ENCODE data around the gene C1orf74.

The C1orf74 gene

DNA sequence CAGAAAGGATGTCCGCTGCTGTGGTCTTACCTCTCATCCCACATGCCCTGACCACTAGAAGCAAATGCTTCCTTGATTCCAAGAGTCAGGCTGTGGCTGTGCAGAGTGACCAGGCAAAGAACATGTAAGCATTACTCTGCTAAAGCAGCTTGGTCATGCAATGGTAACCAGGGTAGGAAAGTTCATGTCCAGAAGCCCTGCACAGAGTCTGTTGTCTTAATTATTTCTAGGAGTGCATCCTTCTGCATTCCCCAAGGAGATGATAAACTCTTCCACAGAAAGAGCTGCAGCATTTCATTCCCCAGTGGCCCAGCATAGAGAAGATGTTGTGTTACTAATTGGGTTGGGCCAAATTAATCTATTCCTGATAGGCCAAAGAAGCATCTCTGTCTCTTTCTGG, 33.3 kb upstream of the C1orf74 start:
- no peak overlapping the region for H3K4me3 ChIP-seq (ENCODE audit: low read depth, low read length)
- H3K36me3 ChIP-seq (ENCODE audit: control insufficient read depth, insufficient read depth, low read length): no peaks in the 10 kb centered on the region
- peaks cover 12% of the 10 kb centered on the region for H3K27me3 ChIP-seq (ENCODE audit: control insufficient read depth, insufficient read depth, low read length)

DNA sequence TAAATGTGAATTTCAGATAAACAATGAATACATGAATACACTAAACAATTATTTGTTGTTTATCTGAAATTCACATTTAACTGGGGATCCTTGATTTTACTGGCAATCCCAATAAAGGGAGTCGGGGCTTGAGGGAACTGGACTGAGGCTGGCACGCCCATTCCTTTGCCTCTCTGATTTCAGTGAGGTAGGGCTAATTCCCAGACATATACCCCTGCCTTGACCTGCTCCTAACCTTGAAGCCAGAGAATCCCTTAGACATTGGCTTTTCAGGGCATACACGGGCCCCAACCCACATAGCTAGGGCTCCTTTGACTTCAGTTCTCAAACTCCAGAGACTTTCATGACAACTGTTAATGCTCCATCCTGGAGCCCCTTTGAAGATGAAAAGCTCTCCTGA, 32.6 kb upstream of the C1orf74 start:
- no peaks in the 10 kb centered on the region for H3K4me1 ChIP-seq (ENCODE audit: control insufficient read depth, insufficient read depth, low read length)
- no peaks in the 10 kb centered on the region for H3K36me3 ChIP-seq (ENCODE audit: control insufficient read depth, insufficient read depth, low read length)
- H3K4me3 ChIP-seq (ENCODE audit: low read depth, low read length): no peak overlapping the region
- H3K9me3 ChIP-seq (ENCODE audit: control insufficient read depth, insufficient read depth, low read length): no peaks in the 10 kb centered on the region
- H3K9ac ChIP-seq (ENCODE audit: low read depth, low read length): no peak overlapping the region
- peaks cover 8% of the 10 kb centered on the region for H3K27me3 ChIP-seq (ENCODE audit: control insufficient read depth, insufficient read depth, low read length)

More for the DNA sequence above, 33.3 kb upstream of the C1orf74 start:
- no peaks in the 10 kb centered on the region for H3K9me3 ChIP-seq (ENCODE audit: control insufficient read depth, insufficient read depth, low read length)
- H3K4me1 ChIP-seq (ENCODE audit: control insufficient read depth, insufficient read depth, low read length): no peaks in the 10 kb centered on the region
- no peak overlapping the region for H3K9ac ChIP-seq (ENCODE audit: low read depth, low read length)

DNA sequence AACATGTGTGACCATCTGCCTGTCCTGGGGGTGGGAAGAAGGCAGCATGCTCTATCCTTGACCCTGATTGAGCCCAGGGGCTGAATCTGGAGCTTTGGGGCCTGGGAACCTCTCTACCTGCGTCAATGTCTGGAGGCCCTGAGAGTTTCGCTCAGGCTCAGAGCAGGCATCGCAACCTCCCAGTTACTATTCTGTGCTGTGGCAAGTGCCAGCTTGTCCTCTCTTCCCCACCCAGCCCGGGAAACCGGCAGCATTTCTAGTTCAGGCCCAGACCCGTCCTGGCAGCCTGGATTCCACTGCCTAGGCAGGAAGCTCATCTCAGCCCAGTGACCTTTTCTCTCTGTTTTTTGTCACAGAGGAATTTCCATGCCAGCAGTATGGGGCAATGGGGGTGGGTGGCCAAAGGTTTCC, 31.6 kb upstream of the C1orf74 start:
- H3K9me3 ChIP-seq (ENCODE audit: control insufficient read depth, insufficient read depth, low read length): no peaks in the 10 kb centered on the region
- H3K27me3 ChIP-seq (ENCODE audit: control insufficient read depth, insufficient read depth, low read length): peaks cover 8% of the 10 kb centered on the region
- no peaks in the 10 kb centered on the region for H3K36me3 ChIP-seq (ENCODE audit: control insufficient read depth, insufficient read depth, low read length)
- H3K4me1 ChIP-seq (ENCODE audit: control insufficient read depth, insufficient read depth, low read length): no peaks in the 10 kb centered on the region
- no peak overlapping the region for H3K9ac ChIP-seq (ENCODE audit: low read depth, low read length)
- H3K4me3 ChIP-seq (ENCODE audit: low read depth, low read length): no peak overlapping the region

DNA sequence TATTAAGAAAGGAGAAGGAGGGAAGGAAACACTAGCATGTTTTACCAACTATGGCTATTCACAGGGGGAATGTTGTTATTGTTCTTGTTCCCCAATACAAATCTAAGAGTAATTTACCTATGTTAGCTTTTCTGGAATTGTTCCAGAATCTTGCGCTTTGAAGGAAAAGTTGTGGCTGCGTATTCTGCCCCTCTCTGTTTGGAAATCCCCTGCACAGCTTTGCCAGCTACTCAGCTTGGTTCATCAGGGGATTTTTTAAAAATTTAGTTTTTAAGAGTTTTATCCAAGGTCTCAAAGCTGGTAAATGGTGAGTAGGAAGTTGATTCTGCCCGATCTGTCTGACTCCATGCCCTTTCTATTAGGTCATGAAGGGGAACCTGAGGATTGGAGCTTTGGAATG, 31.1 kb upstream of the C1orf74 start:
- Histone ChIP-seq H3K4me3 (ENCODE audit: low read depth, low read length) (no peak overlapping the region), H3K9me3 (ENCODE audit: control insufficient read depth, insufficient read depth, low read length) (no peaks in the 10 kb centered on the region), H3K9ac (ENCODE audit: low read depth, low read length) (no peak overlapping the region), H3K27me3 (ENCODE audit: control insufficient read depth, insufficient read depth, low read length) (peaks cover 8% of the 10 kb centered on the region), H3K36me3 (ENCODE audit: control insufficient read depth, insufficient read depth, low read length) (no peaks in the 10 kb centered on the region), H3K4me1 (ENCODE audit: control insufficient read depth, insufficient read depth, low read length) (no peaks in the 10 kb centered on the region)

DNA sequence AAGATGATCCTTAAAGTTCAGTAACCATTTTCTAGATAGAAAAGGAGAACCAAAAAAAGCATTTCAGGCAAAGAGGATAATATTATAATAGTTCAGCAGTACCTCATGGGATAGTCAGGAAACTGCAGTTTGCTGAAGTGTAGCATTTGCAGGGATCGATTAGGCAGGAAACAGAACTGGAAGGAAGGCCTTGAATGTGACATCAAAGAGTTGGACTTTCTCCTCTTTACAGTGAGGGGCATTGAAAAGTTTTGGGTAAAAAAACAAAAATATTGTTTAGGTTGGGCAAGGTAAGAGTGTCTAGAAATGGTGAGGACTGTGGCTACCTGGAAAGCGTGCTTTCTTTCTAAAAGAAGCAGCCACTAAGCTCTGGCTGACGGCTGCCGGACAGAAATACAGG, 29.5 kb upstream of the C1orf74 start:
- H3K4me1 ChIP-seq (ENCODE audit: control insufficient read depth, insufficient read depth, low read length): no peaks in the 10 kb centered on the region
- H3K27me3 ChIP-seq (ENCODE audit: control insufficient read depth, insufficient read depth, low read length): peaks cover 8% of the 10 kb centered on the region
- no peak overlapping the region for H3K9ac ChIP-seq (ENCODE audit: low read depth, low read length)
- H3K4me3 ChIP-seq (ENCODE audit: low read depth, low read length): no peak overlapping the region
- H3K36me3 ChIP-seq (ENCODE audit: control insufficient read depth, insufficient read depth, low read length): no peaks in the 10 kb centered on the region
- no peaks in the 10 kb centered on the region for H3K9me3 ChIP-seq (ENCODE audit: control insufficient read depth, insufficient read depth, low read length)

DNA sequence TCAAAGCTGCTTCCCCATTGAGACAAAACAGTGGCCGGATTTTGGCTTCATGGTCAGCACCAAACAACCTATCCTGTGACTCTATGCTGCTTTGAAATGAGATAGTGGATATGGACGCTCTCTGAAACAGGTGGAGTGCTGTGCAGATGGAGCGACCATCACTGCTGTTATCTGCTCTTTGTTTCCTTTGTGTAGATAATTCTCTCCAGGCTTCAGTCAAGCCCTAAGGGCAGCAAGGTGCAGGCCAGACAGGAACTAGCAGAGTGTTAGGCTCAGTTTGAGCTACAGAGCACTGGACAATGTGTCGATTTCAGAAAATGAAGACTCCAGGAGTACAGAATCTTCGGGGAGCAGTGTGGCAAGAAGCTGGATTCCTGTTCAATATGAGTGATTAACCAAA, 26.4 kb upstream of the C1orf74 start:
- peaks cover 3% of the 10 kb centered on the region for H3K27me3 ChIP-seq (ENCODE audit: control insufficient read depth, insufficient read depth, low read length)
- H3K9ac ChIP-seq (ENCODE audit: low read depth, low read length): no peak overlapping the region
- H3K36me3 ChIP-seq (ENCODE audit: control insufficient read depth, insufficient read depth, low read length): no peaks in the 10 kb centered on the region
- peaks cover 5% of the 10 kb centered on the region for H3K4me1 ChIP-seq (ENCODE audit: control insufficient read depth, insufficient read depth, low read length)
- no peaks in the 10 kb centered on the region for H3K9me3 ChIP-seq (ENCODE audit: control insufficient read depth, insufficient read depth, low read length)
- H3K4me3 ChIP-seq (ENCODE audit: low read depth, low read length): no peak overlapping the region

DNA sequence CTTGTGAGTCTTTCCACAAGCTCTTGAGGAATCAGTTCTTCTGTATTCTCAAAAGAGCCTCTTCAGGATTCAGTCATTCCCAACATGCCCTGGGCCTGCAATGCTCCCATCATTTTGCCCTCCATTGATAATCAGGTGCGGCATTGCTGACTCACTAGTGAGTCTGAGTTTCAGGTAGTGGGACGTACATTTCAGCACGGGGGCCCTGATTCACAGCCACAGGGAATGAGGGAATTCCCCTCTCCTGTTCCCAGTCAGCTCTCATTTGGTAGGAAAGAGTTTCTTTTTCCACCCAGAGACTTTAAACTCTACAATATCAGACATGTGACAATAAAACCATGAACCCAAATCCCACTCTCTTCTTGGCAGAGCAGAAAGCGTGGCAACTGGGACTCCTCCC, 25.3 kb upstream of the C1orf74 start:
- Histone ChIP-seq H3K27me3 (ENCODE audit: control insufficient read depth, insufficient read depth, low read length) (peaks cover 8% of the 10 kb centered on the region), H3K4me1 (ENCODE audit: control insufficient read depth, insufficient read depth, low read length) (peaks cover 5% of the 10 kb centered on the region), H3K36me3 (ENCODE audit: control insufficient read depth, insufficient read depth, low read length) (no peaks in the 10 kb centered on the region), H3K9me3 (ENCODE audit: control insufficient read depth, insufficient read depth, low read length) (no peaks in the 10 kb centered on the region), H3K9ac (ENCODE audit: low read depth, low read length) (no peak overlapping the region), H3K4me3 (ENCODE audit: low read depth, low read length) (no peak overlapping the region)

DNA sequence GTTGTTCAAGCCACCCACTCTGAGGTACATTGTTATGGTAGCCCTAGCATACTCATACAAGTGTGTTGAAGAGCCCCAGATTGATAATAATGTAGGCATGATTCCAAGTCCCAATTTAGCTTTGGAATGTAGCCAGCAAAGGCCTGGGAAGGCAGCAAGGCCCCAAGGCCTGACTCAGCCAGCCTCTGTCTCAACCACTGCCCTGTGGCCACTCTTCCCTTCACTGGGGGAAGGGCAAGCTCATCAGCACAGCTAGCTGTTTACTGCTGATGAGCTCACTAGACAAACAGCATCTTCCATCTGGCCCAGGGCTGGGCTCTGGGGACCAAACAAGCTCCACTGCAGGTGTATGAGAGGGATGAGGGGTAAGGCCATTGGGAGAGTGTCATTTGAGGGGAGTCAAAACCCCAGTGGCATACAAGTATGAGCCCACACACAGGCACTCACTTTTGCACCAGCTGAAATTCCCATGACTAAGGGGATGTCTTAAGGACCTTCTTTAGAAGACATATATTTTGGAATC, 23.8 kb upstream of the C1orf74 start:
- peaks cover 5% of the 10 kb centered on the region for H3K4me1 ChIP-seq (ENCODE audit: control insufficient read depth, insufficient read depth, low read length)
- H3K9me3 ChIP-seq (ENCODE audit: control insufficient read depth, insufficient read depth, low read length): no peaks in the 10 kb centered on the region
- H3K36me3 ChIP-seq (ENCODE audit: control insufficient read depth, insufficient read depth, low read length): no peaks in the 10 kb centered on the region
- peaks cover 12% of the 10 kb centered on the region for H3K27me3 ChIP-seq (ENCODE audit: control insufficient read depth, insufficient read depth, low read length)
- H3K9ac ChIP-seq (ENCODE audit: low read depth, low read length): no peak overlapping the region
- H3K4me3 ChIP-seq (ENCODE audit: low read depth, low read length): no peak overlapping the region

DNA sequence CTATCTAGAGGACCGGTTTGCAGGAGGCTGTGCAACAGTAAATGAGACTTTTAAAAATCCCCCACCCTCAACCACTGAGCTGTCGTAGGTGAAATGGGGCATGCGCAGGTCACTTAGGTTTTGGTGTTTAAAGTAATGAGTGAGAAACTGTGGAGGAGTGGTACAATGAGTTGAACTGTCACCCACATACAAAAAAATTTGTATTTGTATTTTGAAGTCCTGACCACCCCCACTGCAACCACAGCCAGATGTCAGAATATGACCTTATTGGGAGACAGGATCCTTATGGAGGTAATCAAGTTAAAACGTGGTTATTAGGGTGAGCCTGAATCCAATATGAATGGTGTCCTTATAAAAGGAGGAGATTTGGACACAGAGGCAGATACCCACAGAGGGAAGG, 23.1 kb upstream of the C1orf74 start:
- Histone ChIP-seq H3K27me3 (ENCODE audit: control insufficient read depth, insufficient read depth, low read length) (peaks cover 12% of the 10 kb centered on the region), H3K9ac (ENCODE audit: low read depth, low read length) (no peak overlapping the region), H3K9me3 (ENCODE audit: control insufficient read depth, insufficient read depth, low read length) (no peaks in the 10 kb centered on the region), H3K36me3 (ENCODE audit: control insufficient read depth, insufficient read depth, low read length) (no peaks in the 10 kb centered on the region), H3K4me1 (ENCODE audit: control insufficient read depth, insufficient read depth, low read length) (peaks cover 5% of the 10 kb centered on the region), H3K4me3 (ENCODE audit: low read depth, low read length) (no peak overlapping the region)

DNA sequence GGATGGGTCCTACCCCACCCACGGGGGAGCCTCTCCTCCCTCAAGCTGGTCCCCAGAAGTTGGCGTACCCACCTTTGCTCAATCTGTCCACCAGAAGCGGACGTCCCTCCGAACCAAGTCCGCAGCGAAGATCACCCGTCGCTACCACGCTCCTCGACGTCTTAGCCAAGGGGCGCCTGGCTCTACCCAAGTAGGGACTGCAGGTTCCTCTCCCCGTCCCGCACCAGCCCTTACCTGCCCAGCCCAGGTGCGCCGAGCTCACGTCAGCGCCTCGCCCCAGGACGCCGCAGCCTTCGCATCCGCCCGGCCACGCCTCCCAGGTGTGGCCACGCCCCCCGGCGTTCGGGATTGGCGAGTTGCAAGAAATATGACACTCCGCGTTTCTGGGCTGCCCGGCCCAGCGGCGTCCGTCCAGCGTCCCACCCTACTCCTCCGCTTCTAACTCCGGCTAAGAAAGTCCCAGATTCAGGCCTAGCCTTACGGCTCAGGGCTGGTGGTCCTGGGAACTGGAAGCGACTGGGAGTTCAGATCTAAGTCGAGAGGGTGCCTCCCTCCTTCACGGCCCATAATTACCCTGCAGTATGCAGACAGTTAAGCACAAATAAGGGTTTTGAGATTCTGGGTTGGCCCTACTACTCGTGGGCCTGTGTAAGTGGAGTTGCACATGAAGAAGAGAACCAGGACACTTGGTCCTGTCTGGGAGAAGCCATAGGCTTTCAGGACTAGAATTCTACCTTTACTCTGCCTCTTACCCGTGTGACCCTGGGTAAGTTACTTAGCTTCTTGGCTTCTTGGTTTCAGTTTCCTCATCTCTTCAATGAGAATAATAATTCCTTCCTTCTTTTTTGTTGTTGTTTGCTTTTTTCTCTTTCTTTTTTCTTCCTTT, 21.8 kb upstream of the C1orf74 start, which contains the start of gene IRF6:
Gene IRF6 (minus strand): TSS at position 268 of the 886 bp plus-strand sequence. CDS start 4,729 bp downstream, outside the sequence.
- Histone ChIP-seq H3K4me3 (ENCODE audit: low read depth, low read length) (peak within 1 kb of the TSS; percentile 98), H3K9me3 (ENCODE audit: control insufficient read depth, insufficient read depth, low read length) (no peaks in the 10 kb centered on the region), H3K36me3 (ENCODE audit: control insufficient read depth, insufficient read depth, low read length) (no peaks in the 10 kb centered on the region), H3K9ac (ENCODE audit: low read depth, low read length) (peak within 1 kb of the TSS; percentile 84), H3K27me3 (ENCODE audit: control insufficient read depth, insufficient read depth, low read length) (peaks cover 12% of the 10 kb centered on the region), H3K4me1 (ENCODE audit: control insufficient read depth, insufficient read depth, low read length) (peaks cover 5% of the 10 kb centered on the region)

DNA sequence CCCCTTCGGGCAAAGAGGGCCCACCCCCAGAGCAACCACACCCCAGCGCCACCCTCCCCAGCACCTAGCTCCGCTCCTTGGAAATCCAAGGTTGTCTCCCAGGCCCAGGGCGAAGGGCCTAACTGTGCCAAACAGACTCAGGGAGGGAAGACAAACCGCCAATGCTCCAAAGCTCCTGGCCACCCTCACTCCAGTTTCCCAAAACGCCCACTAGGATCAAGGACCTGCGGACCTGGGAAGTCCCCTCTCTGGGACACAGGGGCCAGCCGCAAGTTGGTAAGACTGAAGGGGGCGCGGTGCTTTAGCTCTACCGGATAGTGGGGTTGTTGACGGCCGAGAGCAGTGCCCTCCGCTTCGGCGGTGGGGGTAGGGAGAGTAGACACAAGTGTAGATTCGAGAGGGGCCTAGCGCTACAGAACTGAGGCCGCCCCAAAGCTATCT, 21.0 kb upstream of the C1orf74 start:
- Histone ChIP-seq H3K4me1 (ENCODE audit: control insufficient read depth, insufficient read depth, low read length) (peaks cover 5% of the 10 kb centered on the region), H3K9ac (ENCODE audit: low read depth, low read length) (peak overlapping the region; percentile 84), H3K9me3 (ENCODE audit: control insufficient read depth, insufficient read depth, low read length) (no peaks in the 10 kb centered on the region), H3K4me3 (ENCODE audit: low read depth, low read length) (peak overlapping the region; percentile 98), H3K27me3 (ENCODE audit: control insufficient read depth, insufficient read depth, low read length) (peaks cover 12% of the 10 kb centered on the region), H3K36me3 (ENCODE audit: control insufficient read depth, insufficient read depth, low read length) (no peaks in the 10 kb centered on the region)

DNA sequence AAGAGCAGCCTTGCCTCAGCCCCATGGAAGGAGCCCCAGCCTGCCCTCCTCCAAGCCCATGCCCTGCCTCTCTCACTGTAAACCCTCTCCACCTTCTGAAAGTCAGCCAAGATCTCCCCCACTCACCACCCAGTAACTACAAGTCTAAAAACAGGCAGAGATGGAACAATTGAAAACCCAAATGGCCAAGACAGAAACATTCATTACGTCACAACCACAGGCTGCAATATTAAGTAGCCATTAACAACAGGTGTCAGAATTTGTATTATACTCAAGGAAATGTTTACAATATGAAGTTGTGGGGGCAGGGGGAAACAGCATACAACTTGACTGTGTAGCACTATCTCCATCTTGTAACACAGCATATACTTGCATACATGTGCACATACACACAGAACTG, 19.2 kb upstream of the C1orf74 start:
- Histone ChIP-seq H3K9me3 (ENCODE audit: control insufficient read depth, insufficient read depth, low read length) (no peaks in the 10 kb centered on the region), H3K4me1 (ENCODE audit: control insufficient read depth, insufficient read depth, low read length) (peaks cover 5% of the 10 kb centered on the region), H3K9ac (ENCODE audit: low read depth, low read length) (no peak overlapping the region)

More for the DNA sequence above, 19.2 kb upstream of the C1orf74 start:
- Histone ChIP-seq H3K4me3 (ENCODE audit: low read depth, low read length) (no peak overlapping the region), H3K36me3 (ENCODE audit: control insufficient read depth, insufficient read depth, low read length) (no peaks in the 10 kb centered on the region), H3K27me3 (ENCODE audit: control insufficient read depth, insufficient read depth, low read length) (peaks cover 9% of the 10 kb centered on the region)

All from iPS-15b (cell line).